GM10266 (cell line): ENCODE results near the gene ARPC3.
"Not testable (repeated sequence)": the region's sequence is repeated elsewhere in the genome, so short reads cannot be mapped to it uniquely, and the experiment has no call there.

ENCODE experiments used
- DNase-seq: peaks from one replicate; pipeline ENCODE4 v3.0.0; 2012; ENCODE audit errors: extremely low spot score
- TF ChIP-seq, protein P1 (sequence below): IDR thresholded peaks from 2 replicates; pipeline ENCODE4 v1.5.1; 2012; ENCODE audit warnings: mild to moderate bottlenecking, low read depth; ENCODE audit not compliant: control insufficient read depth, insufficient read depth; ENCODE audit errors: missing control alignments

ARPC3 gene

DNA sequence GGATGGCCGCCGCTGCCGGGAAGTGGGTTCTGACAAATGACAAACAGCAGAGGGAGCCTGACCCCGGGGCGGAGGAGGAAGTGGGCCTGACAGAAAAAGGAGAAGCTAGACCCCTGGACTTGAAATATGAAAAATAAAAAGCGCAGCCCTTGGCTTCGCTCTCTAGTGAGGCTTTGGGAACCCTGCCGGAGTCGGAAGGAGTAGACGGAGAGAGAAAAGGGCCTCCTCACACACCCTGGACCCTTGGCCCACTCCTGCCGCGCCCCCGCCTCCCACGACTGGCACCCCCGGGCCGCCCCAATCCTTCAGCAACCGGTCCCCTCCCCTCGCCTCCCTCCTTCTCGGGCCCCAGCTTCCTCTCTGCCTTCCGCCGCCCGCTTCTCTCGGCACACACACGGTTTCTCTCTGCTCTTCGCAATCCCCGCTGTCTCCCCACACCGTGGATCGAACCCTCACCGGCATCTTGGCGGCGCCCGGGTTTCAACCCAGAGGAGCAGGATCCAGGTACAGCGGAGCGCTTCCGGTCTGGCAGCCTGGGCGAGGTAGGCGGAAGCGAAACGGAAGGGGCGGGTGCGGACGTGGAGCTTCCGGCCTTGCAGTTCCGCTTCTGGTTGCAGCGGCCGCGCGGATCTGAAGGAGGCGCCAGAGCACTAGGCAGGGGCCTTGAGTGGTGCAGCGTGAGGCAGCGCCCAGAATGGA lies at the start of gene ARPC3:
TSS of gene ARPC3 (minus strand) at position 539 of the 699 bp plus-strand sequence. CDS start at position 462, 77 bp downstream.
- DNase-seq, result peak; percentile 85
- TF ChIP-seq, protein P1, sequence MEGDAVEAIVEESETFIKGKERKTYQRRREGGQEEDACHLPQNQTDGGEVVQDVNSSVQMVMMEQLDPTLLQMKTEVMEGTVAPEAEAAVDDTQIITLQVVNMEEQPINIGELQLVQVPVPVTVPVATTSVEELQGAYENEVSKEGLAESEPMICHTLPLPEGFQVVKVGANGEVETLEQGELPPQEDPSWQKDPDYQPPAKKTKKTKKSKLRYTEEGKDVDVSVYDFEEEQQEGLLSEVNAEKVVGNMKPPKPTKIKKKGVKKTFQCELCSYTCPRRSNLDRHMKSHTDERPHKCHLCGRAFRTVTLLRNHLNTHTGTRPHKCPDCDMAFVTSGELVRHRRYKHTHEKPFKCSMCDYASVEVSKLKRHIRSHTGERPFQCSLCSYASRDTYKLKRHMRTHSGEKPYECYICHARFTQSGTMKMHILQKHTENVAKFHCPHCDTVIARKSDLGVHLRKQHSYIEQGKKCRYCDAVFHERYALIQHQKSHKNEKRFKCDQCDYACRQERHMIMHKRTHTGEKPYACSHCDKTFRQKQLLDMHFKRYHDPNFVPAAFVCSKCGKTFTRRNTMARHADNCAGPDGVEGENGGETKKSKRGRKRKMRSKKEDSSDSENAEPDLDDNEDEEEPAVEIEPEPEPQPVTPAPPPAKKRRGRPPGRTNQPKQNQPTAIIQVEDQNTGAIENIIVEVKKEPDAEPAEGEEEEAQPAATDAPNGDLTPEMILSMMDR, result peak; percentile 95

DNA sequence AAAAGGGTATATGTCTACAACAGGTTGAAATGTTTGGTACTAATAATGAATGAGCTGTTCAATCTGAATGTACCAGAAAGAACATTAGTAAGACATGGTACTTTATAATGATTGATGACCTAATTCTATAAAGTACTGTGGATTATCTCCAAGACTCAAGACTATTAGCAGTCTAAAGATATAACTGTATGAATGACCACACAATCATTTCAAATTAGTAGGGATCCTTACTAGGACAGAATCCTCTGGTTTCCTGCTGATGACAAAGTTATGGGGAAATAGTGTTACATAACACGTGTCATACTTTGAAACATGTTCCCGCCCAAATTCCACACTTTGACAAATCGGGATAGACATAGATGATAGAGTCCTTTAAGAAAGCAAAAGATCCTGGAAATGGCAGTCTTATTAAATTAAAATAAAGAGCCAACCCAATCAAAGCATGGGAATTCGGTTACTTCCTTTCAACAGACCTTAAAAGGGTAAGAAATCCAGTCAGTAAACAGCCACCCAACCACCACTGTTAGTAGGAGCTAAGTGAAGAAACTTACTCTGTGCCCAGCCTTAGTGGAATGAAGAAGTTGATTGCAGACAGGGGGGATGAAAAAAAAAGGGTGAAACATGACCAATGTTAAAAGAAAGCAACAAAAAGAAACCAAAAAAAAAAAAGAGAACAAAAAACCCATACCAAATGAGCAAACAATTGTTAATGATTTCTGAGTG lies 49.0 kb upstream of the ARPC3 start:
- TF ChIP-seq, protein P1, result no peak
- no peak for DNase-seq

DNA sequence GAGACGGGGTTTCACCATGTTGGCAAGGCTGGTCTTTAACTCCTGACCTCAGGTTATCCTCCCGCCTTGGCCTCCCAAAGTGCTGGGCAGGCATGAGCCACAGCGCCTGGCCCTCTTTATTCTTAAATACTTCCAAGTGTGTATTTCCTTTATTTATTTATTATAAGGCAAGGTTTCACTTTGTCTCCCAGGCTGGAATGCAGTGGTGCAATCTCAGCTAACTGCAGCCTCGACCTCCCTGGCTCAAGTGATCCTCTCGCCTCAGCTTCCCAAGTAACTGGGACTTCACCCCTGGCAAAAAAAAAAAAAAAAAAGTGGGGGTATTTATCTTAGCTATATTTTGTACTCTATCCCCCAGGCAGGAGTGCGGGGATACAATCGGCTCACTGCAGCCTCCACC lies 25.3 kb upstream of the ARPC3 start:
- TF ChIP-seq, protein P1, result no peak
- no peak for DNase-seq

DNA sequence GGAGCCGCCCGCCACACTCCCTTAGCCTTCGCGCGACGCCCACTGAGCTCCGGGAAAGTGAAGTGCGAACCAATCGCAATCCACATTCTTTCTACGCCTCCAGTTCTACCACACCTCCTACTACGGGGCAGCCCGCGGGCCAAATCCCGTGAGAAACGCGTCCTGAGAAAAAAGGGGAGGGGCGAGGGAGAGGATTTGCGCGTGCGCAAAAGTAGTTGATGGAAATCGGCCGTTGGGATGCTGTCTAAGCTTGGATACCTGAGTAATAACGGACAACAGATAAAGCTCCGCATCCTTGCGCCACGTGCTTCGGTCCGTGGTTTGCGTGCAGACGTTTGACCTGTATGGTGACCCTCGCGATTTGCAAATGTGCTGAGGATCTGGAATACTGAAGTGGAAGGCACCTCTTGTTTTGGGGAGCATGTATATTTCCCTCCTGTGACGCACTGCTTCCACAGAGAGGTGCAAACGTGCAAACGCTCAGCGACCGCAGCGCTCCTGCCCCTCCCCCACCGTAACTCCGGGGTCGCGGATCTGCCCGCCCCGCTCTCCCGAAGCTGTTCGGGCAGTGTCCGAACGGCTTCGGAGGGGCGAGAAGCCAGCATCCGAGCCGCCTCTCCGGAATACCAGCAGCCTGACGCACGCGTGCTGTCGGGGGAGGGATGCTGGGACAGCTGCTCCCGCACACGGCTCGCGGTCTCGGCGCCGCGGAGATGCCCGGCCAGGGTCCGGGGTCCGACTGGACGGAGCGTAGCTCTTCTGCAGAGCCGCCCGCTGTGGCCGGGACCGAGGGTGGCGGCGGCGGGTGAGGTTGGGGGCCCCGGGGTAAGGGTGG lies 18.3 kb upstream of the ARPC3 start, which contains the start of the genes FAM216A and GPN3:
TSS of gene FAM216A (plus strand) at position 632 of the 835 bp plus-strand sequence. CDS start at position 663, 31 bp downstream.
TSS of gene GPN3 (minus strand) at position 44 of the 835 bp plus-strand sequence. CDS start 54 bp downstream, outside the sequence.
- peak; percentile 94 for DNase-seq
- TF ChIP-seq, protein P1, result no peak

DNA sequence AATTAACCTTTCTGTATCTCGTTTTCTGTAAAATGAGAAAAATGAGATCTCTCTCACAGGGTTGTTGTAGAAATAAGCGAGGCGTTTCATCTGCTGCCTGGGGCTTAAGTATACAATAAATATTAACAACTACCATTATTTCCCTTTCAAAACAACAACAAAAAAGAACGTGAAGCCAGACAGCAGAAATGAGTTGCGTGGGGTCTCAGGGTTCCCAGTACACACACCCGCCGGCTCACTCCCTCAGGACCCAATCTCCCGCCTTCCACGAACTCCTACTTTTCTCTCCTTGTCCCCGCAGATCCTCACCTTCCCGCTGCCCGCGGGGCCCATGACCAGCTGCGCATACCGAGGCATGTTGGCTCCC lies 17.7 kb upstream of the ARPC3 start:
- DNase-seq, result no peak
- TF ChIP-seq, protein P1, result no peak

DNA sequence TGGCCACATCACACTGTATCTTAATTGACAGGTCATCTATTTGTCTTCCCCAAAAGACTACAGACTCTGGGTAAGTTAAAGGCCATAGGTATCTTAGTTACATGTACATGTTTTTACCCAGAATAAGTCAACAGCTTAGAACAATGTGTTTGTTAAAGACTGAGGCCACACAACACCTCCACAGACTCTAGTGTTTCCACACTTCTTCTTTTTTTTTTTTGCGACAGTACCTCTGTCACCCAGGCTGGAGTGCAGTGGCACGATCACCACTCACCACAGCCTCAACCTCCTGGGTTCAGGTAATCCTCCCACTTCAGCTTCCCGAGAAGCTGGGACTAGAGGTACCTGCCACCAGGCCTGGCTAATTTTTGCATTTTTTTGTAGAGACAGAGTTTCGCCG lies 16.7 kb upstream of the ARPC3 start:
- no peak for DNase-seq
- TF ChIP-seq, protein P1, result no peak

DNA sequence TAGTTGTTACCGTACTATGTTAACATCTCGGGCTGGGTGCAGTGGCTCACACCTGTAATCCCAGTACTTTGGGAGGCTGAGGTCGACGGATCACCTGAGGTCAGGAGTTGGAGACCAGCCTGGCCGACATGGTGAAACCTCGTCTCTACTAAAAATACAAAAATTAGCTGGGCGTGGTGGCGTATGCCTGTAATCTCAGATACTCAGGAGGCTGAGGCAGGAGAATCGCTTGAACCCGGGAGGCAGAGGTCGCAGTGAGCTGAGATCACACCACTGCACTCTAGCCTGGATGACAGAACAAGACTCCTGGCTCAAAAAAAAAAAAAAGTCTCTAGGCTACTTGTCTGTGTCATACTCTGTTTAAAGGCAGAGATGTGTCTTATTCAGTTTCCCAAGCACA lies 15.6 kb upstream of the ARPC3 start:
- DNase-seq, result not testable (repeated sequence)
